ENCODE measurements around the gene ZDHHC20. TPM values are rescaled to one million over a fixed set of nuclear protein-coding genes. Genes with fewer than 3 reads are reported as not detected.

ZDHHC20 gene
- total RNA-seq, 2 donors from 2014 or later, result 70.3 to 80.7 TPM

Other genes with a start within 250 kb of the ZDHHC20 start
- 10 to 100 TPM; 21.5 to 47.2 TPM for gene MICU2, start 144.9 kb upstream of the ZDHHC20 start, total RNA-seq
- under 1 TPM in 1 of 2 donors, not detected in 1; 0.27 TPM for gene FGF9, start 211.8 kb upstream of the ZDHHC20 start, total RNA-seq